Activated CD8-positive, alpha-beta memory T cell treated with anti-CD3 and anti-CD28 coated beads, Interleukin-2, amount 10 ng/mL, durations not matched to agents 7 days and 5 days (primary cell): ENCODE data around the gene EXD3. TPM values are rescaled to one million over a fixed set of nuclear protein-coding genes. Genes with fewer than 3 reads are reported as not detected.

ENCODE experiments used
- ATAC-seq: fragments of 150-1000 bp; cut with Tn5 transposase; one replicate; pipeline ENCODE4 v1.10.0; 2021; ENCODE audit warnings: moderate library complexity
- CTCF ChIA-PET: fragments of 350-600 bp; sonication (Branson Sonifier 250); formaldehyde crosslinking; loops from one replicate; lab custom pipeline; 2021; ENCODE audit warnings: antibody characterized with exemption; lab: Charles Lee
- DNase-seq: peaks from one replicate; pipeline ENCODE4 v3.0.0-alpha.2; 2020
- H3K27ac Mint-ChIP-seq: one replicate; pipeline ENCODE4 v1.8.0; 2021; ENCODE audit warnings: mild to moderate bottlenecking, mixed read lengths
- H3K27me3 Mint-ChIP-seq: one replicate; pipeline ENCODE4 v1.8.0; 2021; ENCODE audit warnings: mixed read lengths
- H3K36me3 Mint-ChIP-seq: one replicate; pipeline ENCODE4 v1.8.0; 2021; ENCODE audit warnings: mild to moderate bottlenecking, mixed read lengths
- H3K4me1 Mint-ChIP-seq: one replicate; pipeline ENCODE4 v1.8.0; 2021; ENCODE audit warnings: mixed read lengths
- H3K4me3 Mint-ChIP-seq: one replicate; pipeline ENCODE4 v1.8.0; 2021; ENCODE audit warnings: mild to moderate bottlenecking, moderate library complexity, mixed read lengths
- H3K9me3 Mint-ChIP-seq: one replicate; pipeline ENCODE4 v1.8.0; 2022; ENCODE audit warnings: low read depth, mixed read lengths
- total RNA-seq, 2 experiments: library from RNA; stranded (reverse); gene quantifications; one replicate each; pipeline ENCODE4 v1.2.3, GENCODE V29; 2021

The EXD3 gene
- total RNA-seq, 2 experiments from 2014 or later, result 9.2 to 19.8 TPM

- H3K4me3 Mint-ChIP-seq, result no peak overlapping the region
- DNase-seq (no peak), ATAC-seq (no peak)
- CTCF ChIA-PET, result no interaction called here
- no peak overlapping the region for H3K27ac Mint-ChIP-seq
- peaks cover 4% of the 10 kb centered on the region for H3K36me3 Mint-ChIP-seq
- no peaks in the 10 kb centered on the region for H3K9me3 Mint-ChIP-seq
- peaks cover 8% of the 10 kb centered on the region for H3K27me3 Mint-ChIP-seq
- peaks cover 4% of the 10 kb centered on the region for H3K4me1 Mint-ChIP-seq
Observed at GRCh38 chr9:137404961-137405567, 17.9 kb downstream of the EXD3 start.

- Mint-ChIP-seq H3K9me3 (no peaks in the 10 kb centered on the region), H3K36me3 (peaks cover 8% of the 10 kb centered on the region)
Observed at GRCh38 chr9:137403269-137403668, 19.7 kb downstream of the EXD3 start.

GRCh38 chr9:137402746-137403145 lies 20.2 kb downstream of the EXD3 start:
- peaks cover 3% of the 10 kb centered on the region for H3K4me1 Mint-ChIP-seq
- H3K27me3 Mint-ChIP-seq, result peaks cover 6% of the 10 kb centered on the region
- H3K9me3 Mint-ChIP-seq, result no peaks in the 10 kb centered on the region
- H3K36me3 Mint-ChIP-seq, result peaks cover 9% of the 10 kb centered on the region
- DNase-seq, result no peak
- H3K4me3 Mint-ChIP-seq, result no peak overlapping the region
- H3K27ac Mint-ChIP-seq, result no peak overlapping the region
- CTCF ChIA-PET, result no interaction called here
- ATAC-seq, result no peak

More at GRCh38 chr9:137403269-137403668, 19.7 kb downstream of the EXD3 start:
- peaks cover 3% of the 10 kb centered on the region for H3K4me1 Mint-ChIP-seq
- no peak overlapping the region for H3K4me3 Mint-ChIP-seq
- no peak for DNase-seq
- no peak overlapping the region for H3K27ac Mint-ChIP-seq
- no peak for ATAC-seq
- peaks cover 6% of the 10 kb centered on the region for H3K27me3 Mint-ChIP-seq
- CTCF ChIA-PET, result no interaction called here

- H3K4me1 Mint-ChIP-seq, result peaks cover 3% of the 10 kb centered on the region
- ATAC-seq (no peak), DNase-seq (no peak)
- H3K4me3 Mint-ChIP-seq, result no peak overlapping the region
- H3K27me3 Mint-ChIP-seq, result no peaks in the 10 kb centered on the region
- no peak overlapping the region for H3K27ac Mint-ChIP-seq
- no peaks in the 10 kb centered on the region for H3K9me3 Mint-ChIP-seq
- CTCF ChIA-PET, result no interaction called here
- peaks cover 9% of the 10 kb centered on the region for H3K36me3 Mint-ChIP-seq
Observed at GRCh38 chr9:137398561-137399468, 24.1 kb downstream of the EXD3 start.

- CTCF ChIA-PET, result no interaction called here
- Mint-ChIP-seq H3K36me3 (peaks cover 9% of the 10 kb centered on the region), H3K4me3 (no peak overlapping the region), H3K4me1 (peaks cover 3% of the 10 kb centered on the region), H3K27me3 (no peaks in the 10 kb centered on the region), H3K9me3 (no peaks in the 10 kb centered on the region), H3K27ac (no peak overlapping the region)
- DNase-seq (no peak), ATAC-seq (no peak)
Observed at GRCh38 chr9:137397675-137398423, 25.1 kb downstream of the EXD3 start.

- CTCF ChIA-PET, result no interaction called here
- peaks cover 7% of the 10 kb centered on the region for H3K36me3 Mint-ChIP-seq
- no peak overlapping the region for H3K4me3 Mint-ChIP-seq
- H3K9me3 Mint-ChIP-seq, result no peaks in the 10 kb centered on the region
- ATAC-seq (no peak), DNase-seq (no peak)
- H3K4me1 Mint-ChIP-seq, result peaks cover 3% of the 10 kb centered on the region
- H3K27me3 Mint-ChIP-seq, result no peaks in the 10 kb centered on the region
- H3K27ac Mint-ChIP-seq, result no peak overlapping the region
Observed at GRCh38 chr9:137396634-137397367, 26.2 kb downstream of the EXD3 start.

- H3K9me3 Mint-ChIP-seq, result no peaks in the 10 kb centered on the region
Observed at GRCh38 chr9:137396227-137396626, 26.7 kb downstream of the EXD3 start.

GRCh38 chr9:137395666-137396010 lies 27.3 kb downstream of the EXD3 start:
- Mint-ChIP-seq H3K9me3 (no peaks in the 10 kb centered on the region), H3K4me3 (no peak overlapping the region), H3K27me3 (no peaks in the 10 kb centered on the region), H3K4me1 (peaks cover 3% of the 10 kb centered on the region), H3K36me3 (peaks cover 5% of the 10 kb centered on the region), H3K27ac (no peak overlapping the region)
- CTCF ChIA-PET, result no interaction called here
- DNase-seq (no peak), ATAC-seq (no peak)

More at GRCh38 chr9:137396227-137396626, 26.7 kb downstream of the EXD3 start:
- CTCF ChIA-PET, result no interaction called here
- no peak for ATAC-seq
- peaks cover 5% of the 10 kb centered on the region for H3K36me3 Mint-ChIP-seq
- H3K27ac Mint-ChIP-seq, result no peak overlapping the region
- H3K27me3 Mint-ChIP-seq, result no peaks in the 10 kb centered on the region
- no peak overlapping the region for H3K4me3 Mint-ChIP-seq
- no peak for DNase-seq
- H3K4me1 Mint-ChIP-seq, result peaks cover 3% of the 10 kb centered on the region

- H3K27ac Mint-ChIP-seq, result no peak overlapping the region
- no peak for DNase-seq
- peaks cover 5% of the 10 kb centered on the region for H3K36me3 Mint-ChIP-seq
- CTCF ChIA-PET, result no interaction called here
- H3K27me3 Mint-ChIP-seq, result no peaks in the 10 kb centered on the region
- H3K4me1 Mint-ChIP-seq, result peaks cover 3% of the 10 kb centered on the region
- H3K4me3 Mint-ChIP-seq, result no peak overlapping the region
- ATAC-seq, result no peak
- no peaks in the 10 kb centered on the region for H3K9me3 Mint-ChIP-seq
Observed at GRCh38 chr9:137394866-137395665, 27.9 kb downstream of the EXD3 start.

- no peaks in the 10 kb centered on the region for H3K27me3 Mint-ChIP-seq
- H3K4me1 Mint-ChIP-seq, result peaks cover 2% of the 10 kb centered on the region
- no peak for ATAC-seq
- no peak overlapping the region for H3K4me3 Mint-ChIP-seq
- H3K36me3 Mint-ChIP-seq, result peaks cover 1% of the 10 kb centered on the region
- no peak for DNase-seq
- H3K27ac Mint-ChIP-seq, result no peak overlapping the region
- CTCF ChIA-PET, result no interaction called here
- no peaks in the 10 kb centered on the region for H3K9me3 Mint-ChIP-seq
Observed at GRCh38 chr9:137393176-137394150, 29.5 kb downstream of the EXD3 start.

GRCh38 chr9:137392232-137393007 lies 30.5 kb downstream of the EXD3 start:
- H3K36me3 Mint-ChIP-seq, result no peaks in the 10 kb centered on the region
- no peaks in the 10 kb centered on the region for H3K27me3 Mint-ChIP-seq
- H3K4me1 Mint-ChIP-seq, result peaks cover 4% of the 10 kb centered on the region
- ATAC-seq (no peak), DNase-seq (no peak)
- H3K4me3 Mint-ChIP-seq, result no peak overlapping the region
- no peaks in the 10 kb centered on the region for H3K9me3 Mint-ChIP-seq
- H3K27ac Mint-ChIP-seq, result no peak overlapping the region
- CTCF ChIA-PET, result interaction anchor here (1.7 kb wide), 1 partner anchor 31 kb away, joined by 4 read pairs; the partner anchor contains the start of genes EXD3 and NOXA1
